ENCODE measurements around the gene SLC35F3. TPM values are rescaled to one million over a fixed set of nuclear protein-coding genes. Genes with fewer than 3 reads are reported as not detected.

The SLC35F3 gene
- total and polyA plus RNA-seq, 9 of the 15 experiments (the other 6 are each of a cell fraction or from before 2014, with no cell fraction given), result 0.04 to 0.07 (median 0.04) TPM; not detected in 6

GRCh38 chr1:233982827-233983518, 78.5 kb downstream of the SLC35F3 start (continued):
- TF ChIP-seq CEBPB (tag; IDR thresholded peaks at IDR 0.05), result peak; percentile 66
- TF ChIP-seq MEIS2 (IDR thresholded peaks at IDR 0.05; ENCODE audit: partially characterized antibody), result peak; percentile 55
- no peak for TF ChIP-seq HNRNPL (IDR thresholded peaks at IDR 0.05; ENCODE audit: low read depth, low read length)
- no peak for TF ChIP-seq CEBPG (CRISPR knock-in tag; IDR thresholded peaks at IDR 0.05)
- peak; percentile 14 to 65; a peak in 2 of 4 replicates for TF ChIP-seq CEBPG (tag; conservative IDR thresholded peaks at IDR 0.05 in 1 of 2, IDR thresholded peaks at IDR 0.05 in 1 of 2)
- TF ChIP-seq, protein P1, sequence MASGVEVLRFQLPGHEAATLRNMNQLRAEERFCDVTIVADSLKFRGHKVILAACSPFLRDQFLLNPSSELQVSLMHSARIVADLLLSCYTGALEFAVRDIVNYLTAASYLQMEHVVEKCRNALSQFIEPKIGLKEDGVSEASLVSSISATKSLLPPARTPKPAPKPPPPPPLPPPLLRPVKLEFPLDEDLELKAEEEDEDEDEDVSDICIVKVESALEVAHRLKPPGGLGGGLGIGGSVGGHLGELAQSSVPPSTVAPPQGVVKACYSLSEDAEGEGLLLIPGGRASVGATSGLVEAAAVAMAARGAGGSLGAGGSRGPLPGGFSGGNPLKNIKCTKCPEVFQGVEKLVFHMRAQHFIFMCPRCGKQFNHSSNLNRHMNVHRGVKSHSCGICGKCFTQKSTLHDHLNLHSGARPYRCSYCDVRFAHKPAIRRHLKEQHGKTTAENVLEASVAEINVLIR (CRISPR knock-in tag; IDR thresholded peaks at IDR 0.05), result 0 out of 2 replicates have a peak, but pooled peaks have one; percentile 10
- TF ChIP-seq TEAD1 (CRISPR knock-in tag; IDR thresholded peaks at IDR 0.05), result 0 out of 4 replicates have a peak, but pooled peaks of 1 of the 2 experiments have one; percentile 44
- TF ChIP-seq FOSL1 (tag; conservative IDR thresholded peaks at IDR 0.05), result 0 out of 2 replicates have a peak, but pooled peaks have one; percentile 31
- TF ChIP-seq, protein P2, sequence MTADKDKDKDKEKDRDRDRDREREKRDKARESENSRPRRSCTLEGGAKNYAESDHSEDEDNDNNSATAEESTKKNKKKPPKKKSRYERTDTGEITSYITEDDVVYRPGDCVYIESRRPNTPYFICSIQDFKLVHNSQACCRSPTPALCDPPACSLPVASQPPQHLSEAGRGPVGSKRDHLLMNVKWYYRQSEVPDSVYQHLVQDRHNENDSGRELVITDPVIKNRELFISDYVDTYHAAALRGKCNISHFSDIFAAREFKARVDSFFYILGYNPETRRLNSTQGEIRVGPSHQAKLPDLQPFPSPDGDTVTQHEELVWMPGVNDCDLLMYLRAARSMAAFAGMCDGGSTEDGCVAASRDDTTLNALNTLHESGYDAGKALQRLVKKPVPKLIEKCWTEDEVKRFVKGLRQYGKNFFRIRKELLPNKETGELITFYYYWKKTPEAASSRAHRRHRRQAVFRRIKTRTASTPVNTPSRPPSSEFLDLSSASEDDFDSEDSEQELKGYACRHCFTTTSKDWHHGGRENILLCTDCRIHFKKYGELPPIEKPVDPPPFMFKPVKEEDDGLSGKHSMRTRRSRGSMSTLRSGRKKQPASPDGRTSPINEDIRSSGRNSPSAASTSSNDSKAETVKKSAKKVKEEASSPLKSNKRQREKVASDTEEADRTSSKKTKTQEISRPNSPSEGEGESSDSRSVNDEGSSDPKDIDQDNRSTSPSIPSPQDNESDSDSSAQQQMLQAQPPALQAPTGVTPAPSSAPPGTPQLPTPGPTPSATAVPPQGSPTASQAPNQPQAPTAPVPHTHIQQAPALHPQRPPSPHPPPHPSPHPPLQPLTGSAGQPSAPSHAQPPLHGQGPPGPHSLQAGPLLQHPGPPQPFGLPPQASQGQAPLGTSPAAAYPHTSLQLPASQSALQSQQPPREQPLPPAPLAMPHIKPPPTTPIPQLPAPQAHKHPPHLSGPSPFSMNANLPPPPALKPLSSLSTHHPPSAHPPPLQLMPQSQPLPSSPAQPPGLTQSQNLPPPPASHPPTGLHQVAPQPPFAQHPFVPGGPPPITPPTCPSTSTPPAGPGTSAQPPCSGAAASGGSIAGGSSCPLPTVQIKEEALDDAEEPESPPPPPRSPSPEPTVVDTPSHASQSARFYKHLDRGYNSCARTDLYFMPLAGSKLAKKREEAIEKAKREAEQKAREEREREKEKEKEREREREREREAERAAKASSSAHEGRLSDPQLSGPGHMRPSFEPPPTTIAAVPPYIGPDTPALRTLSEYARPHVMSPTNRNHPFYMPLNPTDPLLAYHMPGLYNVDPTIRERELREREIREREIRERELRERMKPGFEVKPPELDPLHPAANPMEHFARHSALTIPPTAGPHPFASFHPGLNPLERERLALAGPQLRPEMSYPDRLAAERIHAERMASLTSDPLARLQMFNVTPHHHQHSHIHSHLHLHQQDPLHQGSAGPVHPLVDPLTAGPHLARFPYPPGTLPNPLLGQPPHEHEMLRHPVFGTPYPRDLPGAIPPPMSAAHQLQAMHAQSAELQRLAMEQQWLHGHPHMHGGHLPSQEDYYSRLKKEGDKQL (CRISPR knock-in tag; IDR thresholded peaks at IDR 0.05; ENCODE audit: borderline replicate concordance), result no peak
- no peak for TF ChIP-seq ATF1 (CRISPR knock-in tag; IDR thresholded peaks at IDR 0.05)
- TF ChIP-seq ATF1 (tag; IDR thresholded peaks at IDR 0.05), result peak; percentile 51
- TF ChIP-seq L3MBTL2 (IDR thresholded peaks at IDR 0.05), result 0 out of 2 replicates have a peak, but pooled peaks have one; percentile 27

Measured in K562 (cell line).